Ishikawa (cell line): ENCODE measurements around the gene ACSM4.
A peak's percentile ranks its signal among the peaks of the same experiment; 100 is the strongest.

ENCODE experiments used
- CEBPB ChIP-seq: IDR thresholded peaks from 2 replicates; pipeline ENCODE4 v1.6.1; 2012
- CREB1 ChIP-seq: IDR thresholded peaks from 2 replicates; pipeline ENCODE4 v1.6.1; 2012; ENCODE audit warnings: low read depth
- EGR1 ChIP-seq: IDR thresholded peaks from 2 replicates; pipeline ENCODE4 v1.6.1; 2012
- EP300 ChIP-seq: IDR thresholded peaks from 2 replicates; pipeline ENCODE4 v1.6.1; 2012; ENCODE audit warnings: borderline replicate concordance
- FOXM1 ChIP-seq: IDR thresholded peaks from 2 replicates; pipeline ENCODE4 v1.6.1; 2012; ENCODE audit warnings: low read depth, borderline replicate concordance
- NFIC ChIP-seq: IDR thresholded peaks from 2 replicates; pipeline ENCODE4 v1.6.1; 2012
- RAD21 ChIP-seq: IDR thresholded peaks from 2 replicates; pipeline ENCODE4 v1.6.1; 2012; ENCODE audit warnings: low read depth
- REST ChIP-seq: IDR thresholded peaks from 2 replicates; pipeline ENCODE4 v1.6.1; 2012; ENCODE audit warnings: low read depth, mild to moderate bottlenecking
- TAF1 ChIP-seq: IDR thresholded peaks from 2 replicates; pipeline ENCODE4 v1.6.1; 2012; ENCODE audit warnings: low read depth, mild to moderate bottlenecking
- TCF12 ChIP-seq: IDR thresholded peaks from 2 replicates; pipeline ENCODE4 v1.6.1; 2012; ENCODE audit warnings: low read depth
- TEAD4 ChIP-seq: IDR thresholded peaks from 2 replicates; pipeline ENCODE4 v1.6.1; 2012
- USF1 ChIP-seq: IDR thresholded peaks from 2 replicates; pipeline ENCODE4 v1.6.1; 2012
- YY1 ChIP-seq: IDR thresholded peaks from 2 replicates; pipeline ENCODE4 v1.6.1; 2012; ENCODE audit warnings: low read depth
- ZBTB7A ChIP-seq: IDR thresholded peaks from 2 replicates; pipeline ENCODE4 v1.6.1; 2012; ENCODE audit warnings: low read depth
- TF ChIP-seq, protein P1 (sequence below): IDR thresholded peaks from 2 replicates; pipeline ENCODE4 v1.6.1; 2012

ACSM4 gene

DNA sequence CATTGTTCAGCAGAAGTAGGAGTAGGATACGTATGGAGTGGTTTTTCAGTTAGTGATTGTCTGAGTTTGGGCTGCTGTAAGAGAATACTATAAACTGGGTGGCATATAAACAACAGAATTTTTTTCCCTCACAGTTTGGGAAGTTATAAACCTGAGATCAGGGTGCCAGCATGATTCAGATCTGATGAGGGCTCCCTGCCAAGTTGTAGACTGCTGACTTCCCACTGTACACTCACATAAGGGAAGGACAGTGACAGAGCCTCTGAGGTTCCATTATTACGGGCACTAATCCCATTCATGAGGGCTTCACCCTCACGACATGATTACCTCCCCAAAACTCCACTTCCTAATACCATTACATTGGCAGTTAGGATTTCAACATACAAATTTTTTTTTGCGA, 50.7 kb downstream of the ACSM4 start:
- TF ChIP-seq RAD21: no peak
- no peak for TF ChIP-seq CREB1
- TF ChIP-seq NFIC: no peak
- TF ChIP-seq EGR1: no peak
- no peak for TF ChIP-seq TCF12

GRCh38 chr12:7361265-7361664, 57.4 kb downstream of the ACSM4 start:
- no peak for TF ChIP-seq CEBPB
- no peak for TF ChIP-seq ZBTB7A
- no peak for TF ChIP-seq FOXM1
- no peak for TF ChIP-seq RAD21
- TF ChIP-seq TEAD4: no peak
- no peak for TF ChIP-seq EP300
- no peak for TF ChIP-seq NFIC
- TF ChIP-seq TCF12: no peak
- TF ChIP-seq, protein P1, sequence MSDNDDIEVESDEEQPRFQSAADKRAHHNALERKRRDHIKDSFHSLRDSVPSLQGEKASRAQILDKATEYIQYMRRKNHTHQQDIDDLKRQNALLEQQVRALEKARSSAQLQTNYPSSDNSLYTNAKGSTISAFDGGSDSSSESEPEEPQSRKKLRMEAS: no peak
- no peak for TF ChIP-seq CREB1
- TF ChIP-seq TAF1: no peak

DNA sequence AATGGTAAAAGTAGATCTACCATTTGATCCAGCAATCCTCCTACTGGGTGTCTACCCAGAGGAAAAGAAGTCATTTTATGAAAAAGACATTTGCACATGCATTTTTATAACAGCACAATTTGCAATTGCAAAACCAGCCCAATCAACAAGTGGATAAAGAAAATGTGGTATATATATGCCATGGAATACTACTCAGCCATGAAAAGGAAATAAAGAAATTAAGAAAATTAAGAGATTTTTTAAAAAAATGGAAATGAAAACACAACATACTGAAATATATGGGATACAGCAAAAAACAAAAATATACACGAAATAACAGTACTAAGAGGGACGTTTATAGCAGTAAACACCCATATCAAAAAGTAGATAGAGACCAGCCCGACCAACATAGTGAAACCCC, 58.9 kb downstream of the ACSM4 start:
- TF ChIP-seq REST (no peak), EGR1 (no peak), YY1 (no peak), CEBPB (no peak), EP300 (no peak), FOXM1 (no peak), USF1 (no peak), TAF1 (no peak), CREB1 (no peak), TEAD4 (no peak), NFIC (no peak), ZBTB7A (no peak), TCF12 (no peak)
- TF ChIP-seq, protein P1: no peak

GRCh38 chr12:7369274-7369729, 65.4 kb downstream of the ACSM4 start:
- TF ChIP-seq TEAD4 (no peak), NFIC (no peak), TAF1 (no peak), CREB1 (no peak)

GRCh38 chr12:7373226-7373625, 69.4 kb downstream of the ACSM4 start:
- TF ChIP-seq EGR1: no peak
- no peak for TF ChIP-seq CEBPB
- TF ChIP-seq, protein P1: no peak
- no peak for TF ChIP-seq FOXM1
- TF ChIP-seq ZBTB7A: no peak
- TF ChIP-seq TCF12: no peak
- no peak for TF ChIP-seq EP300
- TF ChIP-seq RAD21: no peak
- no peak for TF ChIP-seq TEAD4
- no peak for TF ChIP-seq NFIC
- TF ChIP-seq TAF1: no peak
- no peak for TF ChIP-seq REST
- TF ChIP-seq CREB1: no peak
- TF ChIP-seq USF1: no peak
- TF ChIP-seq YY1: no peak

DNA sequence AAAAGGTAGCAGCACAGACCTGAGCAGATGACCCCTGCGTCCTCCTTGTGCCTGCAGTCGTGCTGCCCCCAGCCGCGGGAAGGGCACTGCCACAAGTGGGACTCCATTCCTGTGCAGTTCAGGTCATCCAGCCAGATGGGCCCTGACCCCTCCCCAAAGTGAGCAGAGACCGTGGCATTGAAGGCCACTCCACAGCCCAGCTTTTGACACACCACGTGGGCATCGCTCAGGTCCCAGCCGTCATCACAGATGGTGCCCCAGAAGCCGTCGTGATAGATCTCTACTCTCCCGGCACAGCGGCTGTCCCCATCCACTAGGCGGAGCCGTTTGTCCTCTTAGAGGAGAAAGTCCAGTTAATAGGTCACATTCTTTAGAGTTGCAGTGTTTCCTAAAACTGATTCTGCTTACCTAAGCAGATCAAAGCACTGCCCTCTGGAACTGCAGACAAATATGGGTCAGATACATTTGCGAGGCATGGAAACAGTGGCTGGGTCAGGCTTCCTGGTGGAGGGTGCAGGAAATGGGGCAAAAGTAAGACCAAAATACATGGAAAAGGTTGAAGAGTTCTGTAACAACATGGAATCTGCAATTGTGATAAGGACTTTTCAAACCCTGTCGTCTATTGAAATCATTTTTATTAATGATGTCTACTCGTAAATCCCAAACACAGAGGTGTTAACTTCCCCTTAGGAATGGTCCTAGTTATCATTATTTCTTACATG, 70.7 kb downstream of the ACSM4 start:
- TF ChIP-seq RAD21: peak; percentile 78
- TF ChIP-seq FOXM1: no peak
- no peak for TF ChIP-seq EP300
- no peak for TF ChIP-seq CREB1
